Muscle of arm (tissue), 12 donors: ENCODE measurements around the gene PRKCQ. TPM values are rescaled to one million over a fixed set of nuclear protein-coding genes. Genes with fewer than 3 reads are reported as not detected.
A peak's percentile ranks its signal among the peaks of the same experiment; 100 is the strongest.
"Not testable (repeated sequence)": the region's sequence is repeated elsewhere in the genome, so short reads cannot be mapped to it uniquely, and the experiment has no call there.

Source experiments
- DNase-seq: peaks from one replicate; pipeline ENCODE4 v3.0.0-alpha.2; 2013
- polyA plus RNA-seq, 12 donors: library from polyadenylated mRNA; unstranded; fragments of 120-200 nt; gene quantifications; one replicate each; pipeline ENCODE4 v1.2.1, GENCODE V29; 2013; ENCODE audit not compliant: insufficient read length in 12 of 12

Gene PRKCQ
- polyA plus RNA-seq, 12 donors: 4.5 to 21.4 (median 16.1) TPM; not detected in 1

DNA sequence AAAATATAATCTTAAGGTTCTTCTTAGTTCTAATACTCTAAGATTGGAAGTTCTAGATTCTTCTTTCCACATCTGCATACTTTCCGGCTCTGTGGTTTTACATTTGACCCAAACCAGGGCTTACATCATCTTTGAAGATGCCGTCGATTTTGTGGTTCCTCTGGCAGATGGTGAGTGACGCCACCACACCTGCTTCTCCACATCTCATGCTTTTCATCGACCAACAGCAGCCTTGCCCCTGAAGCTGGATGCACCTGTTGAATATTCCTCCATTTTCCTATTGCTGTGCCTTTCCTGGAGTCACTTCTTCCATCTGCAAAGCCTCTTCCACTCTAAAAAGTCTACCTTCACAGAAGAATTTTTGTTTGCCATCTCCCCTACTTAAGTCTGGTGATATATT is 121.3 kb downstream of the PRKCQ start:
- DNase-seq: no peak

DNA sequence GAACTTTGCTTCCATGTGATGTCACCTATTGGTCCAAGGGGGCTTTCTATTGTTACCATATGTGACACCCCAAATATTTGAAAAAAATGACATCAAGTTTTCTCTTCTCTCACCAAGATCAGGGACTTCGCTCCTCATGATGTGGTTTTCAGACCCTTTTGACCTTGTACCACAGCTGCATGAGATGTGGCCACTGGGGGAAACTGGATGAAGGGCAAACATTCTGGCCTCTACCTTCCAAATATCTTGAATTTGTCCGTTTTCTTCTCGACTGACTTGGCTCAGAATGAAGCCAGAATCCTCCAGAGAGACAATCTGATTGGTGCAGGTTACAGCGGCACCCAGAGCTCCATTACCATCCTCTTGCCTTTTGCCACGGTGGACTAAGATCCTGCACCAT is 122.7 kb downstream of the PRKCQ start:
- DNase-seq: no peak

DNA sequence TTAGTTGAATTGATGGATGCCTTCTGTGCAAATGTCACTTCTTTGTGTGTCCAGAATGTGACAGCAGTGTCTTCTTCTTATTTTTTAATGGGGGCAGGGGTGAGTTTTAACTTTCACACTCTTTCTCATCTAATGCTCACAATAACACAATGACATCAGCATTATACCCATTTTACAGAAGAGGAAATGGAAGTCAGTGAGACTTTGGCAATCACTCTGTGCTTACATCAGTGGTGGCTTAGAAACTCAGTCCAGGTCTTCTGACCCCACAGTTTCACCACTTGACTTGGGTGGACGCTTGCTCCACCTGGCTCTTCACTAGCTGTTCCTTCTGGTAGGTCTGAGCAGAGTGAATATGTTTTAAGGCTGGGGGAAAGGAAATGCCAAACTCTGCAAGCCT is 124.0 kb downstream of the PRKCQ start:
- DNase-seq: no peak

DNA sequence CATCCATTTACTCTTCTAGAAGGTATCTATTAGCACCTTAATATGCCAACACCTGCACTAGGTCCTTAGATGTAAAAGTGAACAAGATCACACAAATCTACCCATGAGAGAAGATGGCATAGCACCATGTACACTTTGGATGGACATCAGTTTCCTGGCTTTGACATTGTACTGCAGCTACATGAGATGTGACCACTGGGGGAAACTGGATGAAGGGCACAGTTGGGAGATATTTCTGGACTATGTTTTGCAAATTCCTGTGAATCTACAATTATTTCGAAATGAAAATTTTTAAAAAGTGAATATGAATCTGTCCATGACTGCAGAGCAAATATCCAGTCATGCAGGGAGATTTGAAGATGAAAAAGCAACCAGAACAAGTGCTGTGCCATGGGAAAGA is 124.5 kb downstream of the PRKCQ start:
- no peak for DNase-seq

DNA sequence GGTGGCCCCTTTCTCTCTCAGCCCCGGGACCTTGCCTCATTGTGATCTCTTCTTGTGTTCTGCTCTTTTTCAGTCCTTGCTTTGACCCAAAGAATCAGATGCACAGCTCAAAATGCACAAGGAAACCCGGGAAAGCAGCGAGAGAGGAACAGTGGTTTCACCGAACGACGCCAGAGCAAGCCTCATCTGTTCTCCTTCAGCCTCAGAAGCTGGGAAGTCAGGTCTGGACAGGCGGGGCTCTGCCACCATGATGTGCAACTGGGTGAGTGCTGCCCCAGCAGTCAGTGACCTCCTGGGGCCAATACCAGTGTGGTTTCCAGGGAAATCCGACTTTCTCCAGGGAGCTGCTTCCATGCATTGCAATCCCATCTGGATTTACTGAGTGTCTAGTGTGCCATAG is 133.4 kb downstream of the PRKCQ start:
- no peak for DNase-seq

DNA sequence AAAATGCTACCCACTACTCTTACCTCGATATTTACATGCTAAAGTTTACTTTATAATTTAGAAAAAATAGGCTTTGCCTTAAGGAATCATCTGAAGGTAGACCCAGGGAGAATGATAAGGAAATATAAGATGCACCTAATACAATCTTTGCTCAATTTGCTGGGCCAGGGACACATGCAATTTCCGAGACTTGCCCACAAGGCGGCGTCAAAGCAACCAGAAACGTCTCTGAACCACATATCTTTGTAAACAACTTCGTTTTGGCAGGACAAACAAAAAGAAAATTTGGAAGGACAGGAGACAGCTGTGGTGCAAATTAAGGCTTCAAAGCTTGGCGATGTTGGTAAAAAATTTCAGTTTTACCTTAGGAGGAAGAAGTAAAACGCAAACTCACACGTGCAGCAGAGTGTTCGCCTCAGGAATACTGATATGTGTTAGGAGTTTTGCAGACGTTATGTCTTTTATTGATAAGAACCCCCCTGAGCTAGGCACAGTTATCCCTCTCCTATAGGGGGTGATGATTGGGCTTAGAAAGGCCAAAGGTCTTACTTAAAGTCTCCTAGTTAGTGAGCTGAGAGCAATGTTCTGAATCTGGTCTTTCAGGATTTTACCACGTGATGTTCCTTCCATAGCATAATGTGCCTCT is 134.3 kb downstream of the PRKCQ start:
- DNase-seq: peak; percentile 57

DNA sequence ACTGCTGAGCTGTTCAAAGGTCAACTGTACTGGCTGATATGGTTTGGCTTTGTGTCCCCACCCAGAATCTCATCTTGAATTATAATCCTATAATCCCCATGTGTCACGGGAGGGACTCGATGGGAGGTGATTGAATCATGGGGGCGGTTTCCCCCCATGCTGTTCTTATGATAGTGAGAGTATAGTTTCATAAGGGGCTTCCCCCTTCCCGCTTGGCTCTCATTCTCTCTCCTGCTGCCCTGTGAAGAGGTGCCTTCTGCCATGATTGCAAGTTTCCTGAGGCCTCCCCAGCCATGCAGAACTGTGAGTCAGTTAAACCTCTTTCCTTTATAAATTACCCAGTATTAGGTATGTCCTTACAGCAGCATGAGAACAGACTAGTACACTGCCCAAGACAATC is 140.2 kb downstream of the PRKCQ start:
- not testable (repeated sequence) for DNase-seq

DNA sequence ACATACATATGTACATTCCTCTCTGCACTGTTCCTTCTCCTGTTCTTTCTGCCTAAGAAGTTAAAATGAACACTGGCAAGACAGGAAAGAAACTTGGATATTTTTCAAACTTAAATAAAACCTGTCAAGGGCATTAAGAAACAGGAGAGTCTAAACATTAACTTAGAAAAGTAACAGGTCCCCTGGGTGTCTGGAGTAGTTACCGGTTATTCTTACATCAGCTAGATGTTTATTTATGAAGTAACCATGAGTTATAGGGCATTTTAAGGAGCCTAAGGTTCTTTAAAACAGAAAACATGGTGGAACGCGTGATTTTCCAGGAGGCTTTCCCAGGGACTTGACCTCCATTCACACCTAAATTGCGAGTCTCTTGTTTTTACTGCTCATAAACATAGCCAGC is 148.2 kb downstream of the PRKCQ start:
- DNase-seq: no peak

DNA sequence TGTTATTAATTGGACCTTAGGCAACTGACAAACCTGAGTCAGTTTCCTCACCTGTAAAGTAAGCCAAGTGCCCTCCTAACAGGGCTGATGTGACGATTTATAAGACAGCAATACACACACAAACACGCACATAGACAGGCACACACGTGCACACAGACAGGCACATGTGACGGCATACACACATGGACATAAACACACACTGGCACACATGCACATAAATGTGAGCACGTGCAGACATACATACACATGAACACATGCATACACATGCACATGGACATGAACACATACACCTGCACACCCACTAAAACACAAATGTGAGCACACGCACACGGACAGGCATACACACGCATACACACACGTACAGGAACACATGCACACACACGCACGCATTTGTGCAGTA is 148.9 kb downstream of the PRKCQ start:
- DNase-seq: no peak

DNA sequence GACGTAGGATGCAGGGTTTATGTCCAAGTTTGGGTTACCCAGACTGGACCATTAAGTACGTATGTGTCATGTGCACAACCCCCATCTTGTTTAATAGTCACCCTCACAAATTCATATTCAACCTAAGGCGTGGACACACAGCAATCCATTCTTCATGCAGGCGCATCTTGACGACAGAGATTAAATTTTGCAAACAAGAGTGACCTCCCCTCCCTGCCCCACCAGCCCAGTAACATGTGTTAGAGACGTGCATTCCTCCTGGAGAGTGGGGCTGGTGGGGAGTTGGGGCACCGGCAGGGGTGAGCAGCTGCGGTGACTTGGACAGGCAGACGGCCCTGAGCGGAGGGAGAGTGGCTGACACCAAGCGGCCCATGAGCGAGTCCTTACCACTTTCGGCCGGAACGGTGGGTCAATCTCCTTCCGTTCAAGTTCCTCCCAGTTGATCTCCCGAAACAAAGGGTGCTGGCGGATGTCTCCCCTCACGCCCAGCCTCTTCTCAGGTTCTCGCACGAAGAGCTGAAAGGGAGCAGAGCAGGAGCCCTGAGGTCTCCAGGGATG is 149.6 kb downstream of the PRKCQ start:
- no peak for DNase-seq

DNA sequence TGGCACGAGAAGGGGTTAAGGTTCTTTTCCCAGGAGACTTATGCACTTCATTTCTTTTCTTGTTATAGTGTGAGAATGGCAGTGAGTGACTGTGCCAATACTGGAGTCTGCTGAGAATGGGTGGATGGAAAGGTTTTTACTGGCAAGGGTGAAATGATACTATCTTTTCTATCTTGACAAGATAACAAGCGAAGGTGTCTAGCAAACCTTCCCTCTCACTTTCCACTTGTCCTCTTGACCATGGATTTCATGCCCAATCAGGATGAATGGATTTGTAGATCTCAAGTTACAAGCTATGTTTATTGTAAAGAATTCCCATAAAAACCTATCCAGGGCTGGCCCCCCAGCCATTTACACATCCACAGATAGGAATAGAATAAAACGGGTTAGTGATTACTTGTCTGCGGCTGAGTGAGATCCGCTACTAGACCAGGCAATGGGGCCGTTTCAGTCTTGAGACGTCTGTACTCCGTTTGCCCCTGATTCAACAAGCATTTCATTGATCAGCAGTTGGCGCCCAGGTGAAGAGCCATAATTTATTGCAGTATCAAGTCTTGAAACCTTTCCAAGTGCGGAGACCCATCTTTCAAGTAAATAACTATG is 152.6 kb downstream of the PRKCQ start:
- DNase-seq: no peak

DNA sequence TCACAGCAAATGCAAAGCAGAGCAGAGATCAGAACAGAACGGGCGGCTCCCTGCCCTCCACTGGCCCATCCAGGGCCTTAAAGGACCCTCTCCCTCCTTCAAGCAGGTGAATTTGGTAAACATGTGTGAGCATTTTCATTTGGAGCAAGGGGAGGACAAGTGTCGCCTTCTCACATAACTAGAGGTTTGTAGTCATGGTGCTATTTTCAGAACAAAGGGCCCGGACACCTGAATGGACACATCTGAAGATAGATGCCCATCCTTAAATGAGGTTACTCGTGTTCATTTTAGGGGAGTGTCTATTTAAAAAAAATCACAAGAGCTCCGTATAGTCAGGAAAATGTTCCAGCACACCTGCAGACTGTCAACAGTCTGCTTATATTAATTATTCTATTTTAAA is 153.8 kb downstream of the PRKCQ start:
- no peak for DNase-seq

DNA sequence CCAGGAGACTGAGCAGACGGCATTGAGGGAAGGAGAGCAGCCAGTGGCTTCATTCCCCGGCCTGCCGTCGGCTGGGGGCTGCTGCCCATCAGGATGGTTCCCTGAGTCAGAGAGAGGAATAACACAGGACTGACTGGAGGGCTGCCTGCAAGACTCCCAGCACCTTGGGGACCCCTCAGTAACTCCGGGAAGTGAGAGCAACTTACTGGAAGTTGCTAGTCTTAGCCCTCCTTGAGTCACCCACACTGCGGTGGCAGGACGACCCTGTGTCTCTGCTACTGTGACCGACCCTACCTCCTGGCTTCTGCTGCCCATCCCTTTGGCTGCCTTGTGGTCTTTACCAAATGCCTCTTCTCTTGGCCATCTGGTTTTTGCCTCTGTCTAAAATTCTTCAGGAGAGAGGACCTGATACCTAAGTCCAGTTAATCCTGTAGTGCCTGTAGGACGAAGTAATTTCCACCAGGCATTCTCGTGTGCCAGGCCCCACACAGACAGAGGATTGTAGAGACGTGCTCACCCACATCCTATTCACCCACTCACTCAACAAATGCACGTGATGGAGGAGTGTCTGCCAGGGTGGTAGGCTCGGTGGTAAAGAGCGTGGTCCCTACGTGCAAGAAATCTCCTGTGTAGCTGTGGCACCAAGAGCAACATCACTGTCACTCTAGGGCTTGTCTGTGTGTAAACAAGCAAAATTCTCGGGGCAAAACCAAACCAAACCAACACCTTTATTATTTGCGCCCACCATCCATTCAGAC is 156.5 kb downstream of the PRKCQ start:
- no peak for DNase-seq

DNA sequence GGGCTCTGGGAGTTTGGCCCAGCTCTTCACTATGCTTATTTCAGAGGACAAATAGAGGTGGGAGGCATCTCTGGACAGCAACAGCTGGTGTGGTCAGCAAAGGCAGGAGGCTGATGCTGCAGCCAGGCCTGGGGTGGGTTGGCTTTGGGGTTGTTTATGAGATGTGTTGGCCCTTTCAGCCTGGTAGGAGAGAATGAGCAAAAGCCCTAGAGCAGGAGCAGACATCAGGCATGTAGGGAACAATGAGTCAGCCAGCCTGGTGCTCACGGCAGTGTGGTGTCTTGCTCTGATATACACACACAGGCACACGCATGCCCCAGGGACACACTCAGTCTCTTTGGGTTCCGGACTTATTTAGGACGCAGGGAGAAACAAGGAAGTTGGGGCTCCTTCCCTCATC is 157.1 kb downstream of the PRKCQ start:
- DNase-seq: no peak

DNA sequence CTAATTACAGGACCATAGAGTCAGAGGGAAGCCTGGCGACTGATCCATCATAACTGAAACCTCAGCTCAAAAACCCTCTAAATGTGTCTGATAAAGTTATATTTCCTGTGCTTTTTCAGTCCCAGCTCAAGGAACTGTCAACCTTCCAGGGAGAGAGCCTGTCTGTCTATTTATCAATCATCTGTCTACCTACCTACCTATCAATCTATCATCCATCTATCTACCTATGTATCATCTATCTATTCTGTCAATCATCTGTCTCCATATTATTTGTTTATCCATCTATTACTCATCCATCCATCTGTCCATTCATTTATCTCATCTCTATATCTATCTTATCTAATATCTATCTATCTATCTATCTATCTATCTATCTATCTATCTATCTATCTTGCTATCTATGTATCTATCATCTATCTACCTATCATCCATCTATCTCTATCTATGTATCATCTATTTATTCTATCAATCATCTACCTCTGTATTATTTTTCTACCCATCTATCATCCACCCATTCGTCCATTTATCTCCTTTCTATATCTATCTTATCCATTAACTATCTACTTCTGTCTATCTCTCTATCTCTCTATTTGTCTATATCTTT is 161.4 kb downstream of the PRKCQ start:
- no peak for DNase-seq

DNA sequence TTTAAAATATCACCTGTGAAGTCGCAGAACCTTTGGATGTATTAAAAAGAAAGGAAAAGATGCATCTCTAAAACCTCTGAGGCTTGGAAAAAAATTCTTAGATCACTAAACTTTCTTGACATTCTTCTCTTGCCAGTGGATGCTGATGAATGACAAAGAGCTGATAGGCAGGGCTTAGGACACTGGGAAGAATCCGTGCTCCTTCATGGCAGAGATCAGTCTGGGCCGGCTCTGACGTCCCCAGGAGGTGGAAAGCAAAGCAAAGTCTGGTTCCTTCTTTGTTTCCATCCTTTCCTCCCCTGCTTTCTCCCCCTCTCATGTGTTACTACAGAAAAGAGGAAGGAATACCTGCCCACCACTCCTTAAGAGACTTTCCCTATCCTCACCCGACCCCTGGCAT is 161.9 kb downstream of the PRKCQ start:
- DNase-seq: no peak

DNA sequence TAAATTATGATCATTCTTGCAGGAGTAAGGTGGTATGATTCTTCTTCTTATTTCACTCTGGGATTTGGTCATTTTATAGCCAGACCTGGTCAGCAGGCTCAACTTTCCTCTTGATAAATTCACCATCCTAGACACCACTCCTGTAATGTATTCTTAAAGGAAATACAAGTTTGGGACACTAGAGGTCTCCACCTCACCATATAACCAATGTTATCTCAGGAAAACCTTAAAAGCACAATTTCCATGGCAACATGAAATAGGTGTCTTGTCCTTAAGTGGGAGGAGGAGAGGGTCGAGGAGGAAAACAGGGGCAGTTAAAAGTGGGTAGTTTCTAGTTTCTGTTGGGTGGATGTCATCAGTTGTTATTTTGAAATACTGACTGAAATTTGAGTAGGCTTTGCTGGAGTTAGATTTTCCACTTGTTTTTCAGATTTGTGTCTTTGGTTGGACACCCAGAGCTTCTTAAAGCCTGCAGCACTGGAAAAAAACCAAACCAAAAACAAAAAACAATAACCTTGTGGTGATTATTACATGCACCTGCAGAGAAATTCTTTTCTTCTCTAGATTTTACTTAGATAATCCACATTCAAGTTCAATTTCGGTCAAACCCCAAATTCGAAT is 163.1 kb downstream of the PRKCQ start:
- peak; percentile 51 for DNase-seq

DNA sequence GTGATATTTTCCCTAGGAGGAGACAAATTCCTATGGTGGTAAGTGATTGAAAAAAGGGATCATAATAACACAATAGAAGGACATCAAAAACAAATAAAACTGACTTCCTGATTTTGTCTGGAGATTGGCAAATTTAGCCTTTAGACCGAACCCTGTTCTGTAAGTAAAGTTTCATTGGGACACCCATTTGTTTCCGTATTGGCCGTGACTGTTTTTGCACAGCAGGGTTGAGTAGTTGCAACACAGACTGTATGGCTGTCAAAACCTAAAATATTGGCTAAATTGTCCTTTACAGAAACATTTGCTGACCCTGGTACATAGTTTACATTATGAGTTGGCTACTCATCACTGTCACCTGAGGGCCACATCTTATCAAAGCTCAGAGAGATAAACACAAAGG is 168.6 kb downstream of the PRKCQ start:
- DNase-seq: no peak

DNA sequence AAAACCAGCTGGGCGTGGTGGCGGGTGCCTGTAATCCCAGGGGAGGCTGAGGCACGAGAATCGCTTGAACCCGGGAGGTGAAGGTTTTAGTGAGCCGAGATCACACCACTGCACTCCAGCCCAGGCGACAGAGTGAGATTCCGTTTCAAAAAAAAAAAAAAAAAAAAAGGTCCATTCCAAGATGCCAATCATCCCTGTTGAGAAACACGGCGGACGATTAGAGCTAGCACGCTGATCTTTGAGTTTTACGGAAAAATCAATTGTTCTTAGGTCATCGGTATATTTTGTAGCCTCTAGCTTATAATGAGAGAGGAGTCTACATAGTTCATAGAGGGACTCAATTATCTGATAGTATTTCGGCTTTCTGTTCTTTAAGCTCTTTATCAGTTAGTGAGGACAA is 169.2 kb downstream of the PRKCQ start:
- no peak for DNase-seq

DNA sequence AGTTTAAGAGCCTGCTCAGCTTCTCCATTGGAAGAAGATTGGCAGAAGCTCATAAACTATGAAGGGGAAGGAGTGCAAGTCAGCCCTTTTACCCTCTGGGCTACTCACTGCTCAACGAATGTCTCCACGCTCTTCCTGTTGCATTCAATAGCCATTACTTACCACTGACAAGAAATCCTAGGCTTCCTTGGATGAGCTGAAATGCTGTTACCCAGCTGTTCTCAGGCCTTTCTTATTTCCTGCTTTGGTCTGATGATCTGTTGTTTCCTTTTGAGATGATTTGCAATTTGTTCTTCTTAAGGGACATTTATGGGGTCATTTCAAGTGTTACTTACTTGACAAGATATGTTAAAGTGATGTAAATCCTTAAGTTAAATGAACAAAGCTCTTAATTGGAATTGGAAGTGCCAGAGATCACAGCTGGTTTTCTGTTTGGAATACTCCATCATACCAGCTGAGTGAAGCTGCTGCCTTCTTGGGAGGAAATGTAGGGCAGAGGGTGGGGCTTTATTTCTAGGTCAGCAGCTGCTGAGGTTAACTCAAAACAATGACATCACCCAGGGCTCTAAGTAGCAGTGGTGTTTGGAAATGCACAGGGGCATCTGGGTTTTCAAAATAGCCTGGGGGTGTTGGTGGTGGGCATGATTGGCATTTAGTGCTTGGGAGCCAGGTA is 170.0 kb downstream of the PRKCQ start:
- DNase-seq: peak; percentile 34

DNA sequence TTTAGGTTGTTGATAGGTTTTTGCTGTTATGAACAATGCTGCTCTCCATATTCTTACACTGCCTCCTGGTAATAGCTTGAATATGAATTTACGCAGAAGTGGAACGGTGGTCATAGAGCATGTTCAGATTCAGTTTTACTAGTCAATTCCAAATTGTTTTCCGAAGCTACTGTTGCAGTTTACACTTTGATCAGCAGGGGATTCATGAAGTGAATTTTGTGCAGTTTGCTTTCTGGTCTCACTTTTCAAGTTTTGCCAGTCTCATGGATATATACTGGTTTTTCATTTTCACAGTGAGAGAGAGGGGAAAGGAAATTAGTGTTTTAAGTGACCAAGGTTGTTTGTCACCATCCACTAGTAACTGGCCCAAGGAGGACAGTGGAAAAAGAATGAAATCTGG is 171.3 kb downstream of the PRKCQ start:
- no peak for DNase-seq
